ENCODE results near the gene DDX10.

DNA sequence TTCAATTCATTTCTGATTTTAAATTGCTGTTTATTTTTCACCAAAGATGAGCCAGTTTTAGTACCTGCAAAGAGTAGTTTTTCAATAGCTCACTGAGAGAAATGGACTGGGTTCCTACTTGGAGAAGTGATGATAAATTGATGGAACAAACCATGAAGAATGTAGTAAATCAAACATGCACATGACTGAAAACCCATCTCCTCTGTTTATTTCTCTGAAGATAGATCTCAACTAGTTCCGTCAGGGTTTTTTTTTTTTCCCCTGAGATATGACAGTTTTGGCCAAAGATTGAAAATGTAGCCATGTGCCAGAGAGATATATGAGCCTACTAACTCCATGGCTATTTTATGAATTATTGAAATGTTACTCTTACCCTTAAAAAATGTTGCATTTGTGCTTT lies 239.6 kb downstream of the DDX10 start:
- no peak for TF ChIP-seq POLR2AphosphoS5 (IDR thresholded peaks at IDR 0.05)
- TF ChIP-seq POLR2A (IDR thresholded peaks at IDR 0.05), result no peak
- TF ChIP-seq EP300 (IDR thresholded peaks at IDR 0.05), result no peak
- TF ChIP-seq, protein P1, sequence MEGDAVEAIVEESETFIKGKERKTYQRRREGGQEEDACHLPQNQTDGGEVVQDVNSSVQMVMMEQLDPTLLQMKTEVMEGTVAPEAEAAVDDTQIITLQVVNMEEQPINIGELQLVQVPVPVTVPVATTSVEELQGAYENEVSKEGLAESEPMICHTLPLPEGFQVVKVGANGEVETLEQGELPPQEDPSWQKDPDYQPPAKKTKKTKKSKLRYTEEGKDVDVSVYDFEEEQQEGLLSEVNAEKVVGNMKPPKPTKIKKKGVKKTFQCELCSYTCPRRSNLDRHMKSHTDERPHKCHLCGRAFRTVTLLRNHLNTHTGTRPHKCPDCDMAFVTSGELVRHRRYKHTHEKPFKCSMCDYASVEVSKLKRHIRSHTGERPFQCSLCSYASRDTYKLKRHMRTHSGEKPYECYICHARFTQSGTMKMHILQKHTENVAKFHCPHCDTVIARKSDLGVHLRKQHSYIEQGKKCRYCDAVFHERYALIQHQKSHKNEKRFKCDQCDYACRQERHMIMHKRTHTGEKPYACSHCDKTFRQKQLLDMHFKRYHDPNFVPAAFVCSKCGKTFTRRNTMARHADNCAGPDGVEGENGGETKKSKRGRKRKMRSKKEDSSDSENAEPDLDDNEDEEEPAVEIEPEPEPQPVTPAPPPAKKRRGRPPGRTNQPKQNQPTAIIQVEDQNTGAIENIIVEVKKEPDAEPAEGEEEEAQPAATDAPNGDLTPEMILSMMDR (IDR thresholded peaks at IDR 0.05), result no peak
